HG03469 (cell line): ENCODE data around the gene TMEM52.

Source experiments
- ATAC-seq: cut with Tn5 transposase; IDR thresholded peaks from one replicate; pipeline ENCODE4 v1.9.1; 2021; ENCODE audit warnings: mild to moderate bottlenecking, moderate library complexity, moderate number of reproducible peaks; ENCODE audit not compliant: unreplicated experiment

The TMEM52 gene

GRCh38 chr1:1916851-1917251 lies 2.2 kb downstream of the TMEM52 start:
- no peak for ATAC-seq

- ATAC-seq, result no peak
These were observed 2.9 kb downstream of the TMEM52 start for GRCh38 chr1:1915911-1916840.

DNA sequence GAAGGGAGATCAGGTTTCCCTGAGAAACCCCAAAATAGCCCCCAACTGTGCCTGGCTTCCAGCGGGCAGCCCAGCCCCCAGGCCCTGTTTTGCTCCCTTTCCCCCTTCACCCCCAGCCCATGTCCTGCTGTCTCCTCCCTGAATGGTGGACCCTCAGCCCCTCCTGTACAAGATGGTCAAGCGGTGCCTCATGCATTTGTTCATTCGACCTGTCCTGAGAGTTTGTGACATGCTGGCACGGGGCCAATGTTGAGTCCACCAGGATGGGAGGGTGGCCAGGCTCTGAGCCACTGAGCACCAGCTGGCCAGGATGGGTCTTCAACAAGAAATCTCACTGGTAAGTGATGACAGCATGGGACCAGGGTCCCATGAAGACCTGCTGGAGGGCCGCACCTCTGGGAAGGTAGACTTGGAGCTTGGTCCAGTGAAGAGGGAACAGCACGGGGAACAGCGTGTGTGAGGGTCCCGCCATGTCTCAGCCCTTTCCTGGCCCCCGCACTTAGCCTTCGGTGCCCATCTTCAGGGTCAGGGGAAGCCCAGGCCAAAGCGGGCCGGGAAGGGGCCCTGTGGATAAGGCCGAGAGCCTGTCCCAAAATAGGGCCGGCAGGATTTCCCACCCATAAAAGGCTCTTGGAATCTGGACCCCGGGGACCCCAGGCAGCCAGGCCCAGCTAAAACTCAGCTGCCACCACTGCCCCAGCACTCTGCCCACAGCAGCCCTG lies 3.9 kb downstream of the TMEM52 start, which contains the start of gene CALML6:
CALML6 (plus strand) TSS at position 290 of the 722 bp plus-strand sequence; CDS start at position 311, 21 bp downstream.
- no peak for ATAC-seq

GRCh38 chr1:1914101-1914970 lies 4.7 kb downstream of the TMEM52 start:
- ATAC-seq, result no peak

DNA sequence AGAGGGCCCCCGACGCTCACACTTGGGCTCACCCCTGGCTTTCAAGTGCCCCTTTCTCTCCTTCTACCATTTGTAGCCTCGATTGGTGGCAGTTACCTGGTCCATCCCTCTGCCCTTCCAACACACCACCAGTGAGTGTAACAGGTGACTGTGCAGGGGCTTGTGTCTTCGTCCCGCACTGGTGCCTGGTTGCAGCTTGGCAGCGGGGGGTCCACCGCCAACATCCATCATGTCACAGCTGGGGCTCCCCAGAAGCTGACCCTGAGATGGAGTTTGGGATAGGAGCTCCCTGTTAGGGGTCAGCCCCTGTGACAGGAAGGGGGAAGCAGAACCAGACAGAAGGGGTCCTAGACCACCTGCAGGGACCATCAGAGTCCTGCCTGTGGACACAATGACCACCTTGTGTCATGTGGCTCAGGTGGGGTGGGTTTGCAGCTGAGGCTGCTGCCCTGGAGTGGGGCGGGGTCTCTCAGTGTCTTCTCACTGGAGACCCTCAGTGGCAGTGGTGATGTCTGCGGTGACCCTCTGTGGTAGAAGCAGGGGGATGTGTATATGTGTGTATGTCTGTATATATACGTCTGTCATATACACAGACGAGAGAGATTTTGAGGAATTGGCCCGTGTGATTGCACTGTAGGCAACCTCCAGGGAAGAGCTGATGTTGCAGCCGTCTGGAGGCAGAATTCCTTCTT lies 7.6 kb downstream of the TMEM52 start:
- ATAC-seq, result no peak

- ATAC-seq, result no peak
These were observed 8.3 kb downstream of the TMEM52 start for GRCh38 chr1:1910651-1911331.

- ATAC-seq, result no peak
These were observed 9.0 kb downstream of the TMEM52 start for GRCh38 chr1:1910033-1910465.

DNA sequence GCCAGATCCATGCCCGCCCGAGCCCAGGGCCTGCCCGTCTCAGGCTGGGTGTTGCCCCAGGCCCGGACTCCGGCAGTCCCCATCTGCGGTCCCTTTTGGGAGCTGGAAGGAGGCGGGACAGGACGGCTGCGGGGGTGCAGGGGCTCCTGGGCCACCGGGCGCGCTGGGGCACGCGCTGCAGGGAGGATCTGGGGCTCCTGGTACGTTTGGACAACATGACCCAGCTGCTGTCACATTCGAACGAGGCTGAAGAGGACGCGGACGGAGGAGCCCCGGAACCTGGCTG lies 10.6 kb downstream of the TMEM52 start:
- ATAC-seq, result no peak

GRCh38 chr1:1907098-1907736 lies 11.9 kb downstream of the TMEM52 start:
- ATAC-seq, result no peak

GRCh38 chr1:1906185-1907097 lies 12.6 kb downstream of the TMEM52 start:
- ATAC-seq, result no peak

DNA sequence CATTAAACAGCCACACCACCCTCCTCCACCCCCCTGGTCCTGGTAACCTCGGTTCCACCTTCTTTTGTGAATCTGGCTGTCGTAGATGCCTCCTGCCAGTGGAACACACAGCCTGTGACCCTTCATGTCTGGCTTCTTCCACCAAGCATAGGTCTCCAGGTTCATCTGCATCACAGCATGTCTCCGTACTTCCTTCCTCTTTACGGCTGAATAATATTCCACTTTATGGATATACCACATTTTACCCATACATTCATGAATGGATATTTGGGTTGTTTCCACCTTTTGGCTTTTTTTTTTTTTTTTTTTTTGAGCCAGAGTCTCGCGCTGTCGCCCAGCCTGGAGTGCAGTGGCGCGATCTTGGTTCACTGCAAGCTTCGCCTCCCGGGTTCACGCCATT lies 15.9 kb downstream of the TMEM52 start:
- ATAC-seq, result no peak

- ATAC-seq, result no peak
These were observed 17.3 kb downstream of the TMEM52 start for GRCh38 chr1:1901641-1902294.

- no peak for ATAC-seq
These were observed 18.0 kb downstream of the TMEM52 start for GRCh38 chr1:1900883-1901640.

GRCh38 chr1:1899967-1900327 lies 19.1 kb downstream of the TMEM52 start:
- no peak for ATAC-seq

DNA sequence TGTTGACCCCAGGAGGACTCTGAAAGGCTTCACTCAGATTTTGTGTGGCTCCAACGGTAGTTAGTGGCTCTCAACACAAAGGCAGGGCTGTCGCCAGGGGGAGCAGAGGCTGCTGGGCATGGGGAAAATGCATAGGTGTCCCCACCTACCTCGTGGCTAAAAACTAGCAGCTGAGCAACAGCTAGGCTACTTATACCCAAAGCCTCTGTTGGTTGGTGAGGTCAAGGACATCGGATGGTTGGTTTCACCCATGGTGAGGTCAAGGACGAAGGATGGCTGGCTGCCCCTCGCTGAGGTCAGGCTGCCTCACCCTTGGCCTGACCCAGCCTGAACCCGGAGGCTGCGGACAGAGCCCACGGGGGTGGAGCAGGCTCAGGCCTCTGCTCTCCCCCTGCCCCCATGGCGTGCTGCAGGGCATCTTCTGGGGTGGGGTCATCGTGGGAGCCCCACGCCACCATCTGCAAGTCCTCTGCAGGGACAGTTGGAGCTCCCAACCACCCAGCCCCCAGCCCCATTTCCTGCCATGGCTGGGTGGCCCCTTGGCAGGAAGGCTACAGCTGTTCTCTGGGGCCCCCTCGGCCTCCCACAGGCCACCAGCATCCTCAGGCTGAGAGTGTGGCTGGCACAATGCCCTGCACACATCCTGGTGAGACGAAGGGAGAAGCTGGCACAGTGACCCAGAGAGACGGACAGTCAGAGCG lies 19.7 kb downstream of the TMEM52 start:
- no peak for ATAC-seq

GRCh38 chr1:1898246-1898933 lies 20.7 kb downstream of the TMEM52 start:
- ATAC-seq, result no peak
